HG02870 (cell line): ENCODE data around the gene SEPTIN14.
"Not testable (repeated sequence)": the region's sequence is repeated elsewhere in the genome, so short reads cannot be mapped to it uniquely, and the experiment has no call there.

Experiments used
- ATAC-seq: cut with Tn5 transposase; IDR thresholded peaks from one replicate; pipeline ENCODE4 v1.9.1; 2021; ENCODE audit warnings: mild to moderate bottlenecking, moderate library complexity; ENCODE audit not compliant: unreplicated experiment

Gene SEPTIN14

DNA sequence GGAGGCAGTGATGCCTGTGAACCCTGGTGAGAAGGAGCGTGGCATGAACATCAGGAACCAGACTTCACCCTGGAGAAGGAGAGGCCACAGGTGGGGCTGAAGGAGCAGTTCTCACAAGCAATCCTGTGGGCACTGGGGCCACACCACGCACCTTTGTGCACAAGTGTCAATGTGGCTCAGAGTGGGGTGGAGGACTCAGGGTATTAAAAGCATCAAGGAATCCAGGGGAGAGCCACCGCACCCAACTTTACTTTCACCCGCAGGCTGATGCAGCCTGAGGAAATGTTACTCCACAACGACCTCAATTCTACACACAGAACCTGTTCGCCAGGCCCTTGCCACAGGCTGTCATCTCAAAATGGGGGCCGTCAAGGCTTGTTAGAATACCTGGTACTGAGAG is 77.1 kb downstream of the SEPTIN14 start:
- ATAC-seq: not testable (repeated sequence)

DNA sequence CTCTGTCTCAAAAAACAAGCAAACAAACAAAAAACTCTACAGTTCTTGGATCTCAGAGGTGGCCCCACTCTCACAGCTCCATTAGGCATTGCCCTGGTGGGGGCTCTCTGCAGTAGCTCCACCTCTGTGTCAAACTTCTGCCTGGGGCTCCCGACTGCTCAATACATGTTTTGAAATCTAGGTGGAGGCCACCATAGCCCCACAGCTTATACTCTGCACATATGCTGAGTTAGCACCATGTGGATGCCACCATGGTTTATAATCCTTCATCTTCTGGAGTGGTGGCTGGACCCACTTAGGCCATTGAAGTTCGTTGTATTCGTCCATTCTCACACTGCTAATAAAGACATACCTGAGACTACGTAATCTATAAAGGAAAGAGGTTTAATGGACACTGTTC is 78.4 kb downstream of the SEPTIN14 start:
- ATAC-seq: no peak

DNA sequence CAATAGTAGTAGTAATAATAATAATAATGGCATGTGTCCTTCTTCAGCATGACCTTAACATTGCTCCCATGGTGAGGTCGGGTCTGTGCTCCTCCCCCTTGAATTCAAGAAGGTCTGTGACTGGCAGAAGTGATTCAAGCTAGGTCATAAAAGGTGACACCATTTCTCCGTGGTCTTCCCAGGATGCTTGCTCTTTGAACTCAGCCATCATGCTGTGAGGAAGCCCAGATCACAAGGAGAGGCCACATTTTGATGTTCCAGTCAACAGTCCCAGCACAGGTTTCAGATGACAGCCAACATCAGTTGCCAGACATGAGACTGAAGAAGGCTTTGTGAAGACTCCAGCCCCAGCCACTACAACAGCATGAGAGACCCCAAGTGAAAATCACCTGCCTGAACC is 83.9 kb downstream of the SEPTIN14 start:
- ATAC-seq: no peak

DNA sequence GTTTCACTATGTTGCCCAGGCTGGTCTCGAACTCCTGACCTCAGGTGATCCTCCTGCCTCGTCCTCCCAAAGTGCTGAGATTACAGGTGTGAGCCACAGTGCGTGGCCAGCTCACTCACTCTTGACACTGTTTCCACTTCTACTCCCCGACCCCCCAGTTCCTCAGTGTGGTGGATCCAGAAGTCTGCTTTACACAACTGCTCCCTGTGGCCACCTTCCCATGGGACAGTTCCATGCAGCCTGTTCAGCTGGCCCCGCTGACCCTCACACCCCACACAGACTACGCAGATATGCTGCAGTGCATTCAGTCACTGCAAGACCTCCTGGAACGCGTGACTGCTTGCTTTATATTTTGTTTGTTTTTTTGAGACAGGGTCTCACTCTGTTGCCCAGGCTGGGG is 86.4 kb downstream of the SEPTIN14 start:
- no peak for ATAC-seq

DNA sequence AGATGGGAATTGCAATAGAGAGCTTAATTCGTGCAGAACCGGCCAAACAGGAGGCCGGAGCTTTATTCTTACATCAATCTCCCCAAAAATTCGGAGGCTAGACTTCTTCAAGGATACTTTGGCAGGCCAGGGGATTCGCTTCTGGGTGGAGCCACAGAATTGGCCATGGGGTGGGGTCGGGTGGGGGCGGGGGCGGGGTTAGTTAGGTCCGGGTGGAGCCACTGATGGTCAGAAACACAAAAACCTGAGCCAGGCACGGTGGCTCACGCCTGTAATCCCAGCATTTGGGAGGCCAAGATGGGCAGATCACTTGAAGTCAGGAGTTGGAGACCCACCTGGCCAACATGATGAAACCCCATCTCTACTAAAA is 87.5 kb downstream of the SEPTIN14 start:
- ATAC-seq: no peak

DNA sequence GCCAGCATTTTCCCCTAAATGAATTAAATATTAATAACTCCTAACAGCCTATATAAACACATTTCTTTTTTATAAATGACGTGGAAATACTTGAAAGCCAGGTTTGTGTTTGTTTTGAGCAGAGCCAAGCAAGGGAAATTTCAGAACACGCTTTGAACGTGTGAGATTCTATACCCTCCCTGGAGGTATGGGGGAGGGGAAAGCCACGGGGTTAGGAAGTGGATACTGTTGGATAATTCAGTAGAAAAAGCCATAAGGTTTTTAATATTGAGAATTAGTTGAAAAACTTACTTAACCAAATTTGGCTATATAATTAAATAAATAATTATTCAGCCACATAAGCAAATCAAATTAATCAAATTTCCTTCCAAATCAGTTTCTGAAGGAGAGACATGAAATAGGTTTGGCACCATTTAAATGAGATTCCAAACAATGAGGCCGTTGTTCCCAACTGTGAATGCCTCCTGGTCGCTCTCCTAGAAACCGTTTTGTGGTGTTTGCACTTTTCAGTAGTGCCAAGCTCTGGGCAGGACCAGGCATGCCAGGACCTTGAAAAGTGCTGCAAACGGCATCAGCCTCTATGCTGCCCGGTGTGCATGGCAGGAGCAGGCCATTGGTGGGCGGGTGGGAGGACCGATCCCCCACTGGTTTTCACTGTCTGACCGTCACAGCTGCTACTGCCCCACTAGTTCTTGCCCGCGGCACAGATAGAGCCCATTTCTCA is 88.1 kb downstream of the SEPTIN14 start:
- ATAC-seq: no peak

DNA sequence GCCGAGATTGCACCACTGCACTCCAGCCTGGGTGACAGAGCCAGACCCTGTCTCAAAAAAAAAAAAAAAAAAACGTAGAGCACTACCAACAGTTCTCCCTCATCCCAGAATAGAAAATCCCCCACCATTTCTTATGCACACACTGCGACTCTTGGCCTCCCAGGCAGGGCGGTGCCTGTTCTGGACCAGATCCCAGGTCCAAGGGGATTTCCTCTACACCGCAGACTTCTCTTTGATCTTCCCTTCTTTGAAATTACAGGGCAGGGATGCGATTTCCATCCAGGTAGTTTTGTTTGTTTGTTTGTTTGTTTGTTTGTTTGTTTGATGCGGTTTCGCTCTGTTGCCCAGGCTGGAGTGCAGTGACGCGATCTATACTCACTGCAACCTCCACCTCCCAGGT is 91.8 kb downstream of the SEPTIN14 start:
- ATAC-seq: no peak

DNA sequence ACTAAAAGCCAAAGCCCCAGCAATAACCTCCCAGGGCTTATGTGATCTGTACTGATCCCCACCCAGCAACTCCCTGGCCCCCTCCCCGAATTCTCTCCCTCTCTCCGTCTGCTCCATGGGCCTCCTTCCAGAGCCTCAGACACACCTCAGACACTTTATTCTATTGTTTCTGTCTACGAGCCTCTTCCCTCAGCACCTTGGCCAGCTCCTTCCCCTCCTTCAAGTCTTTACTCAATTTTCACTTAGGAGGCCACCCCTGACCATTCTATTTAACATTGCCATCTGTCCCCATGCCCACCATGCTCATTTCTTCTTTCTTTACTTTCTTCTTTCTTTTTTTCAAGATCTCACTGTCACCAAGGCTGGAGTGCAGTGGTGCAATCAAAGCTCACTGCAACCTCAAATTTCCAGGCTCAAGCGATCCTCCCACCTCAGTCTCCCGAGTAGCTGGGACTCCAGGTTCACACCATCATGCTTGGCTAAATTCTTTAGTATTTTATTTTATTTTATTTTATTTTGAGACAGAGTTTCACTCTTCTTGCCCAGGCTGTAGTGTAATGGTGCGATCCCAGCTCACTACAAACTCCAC is 109.2 kb downstream of the SEPTIN14 start:
- not testable (repeated sequence) for ATAC-seq

DNA sequence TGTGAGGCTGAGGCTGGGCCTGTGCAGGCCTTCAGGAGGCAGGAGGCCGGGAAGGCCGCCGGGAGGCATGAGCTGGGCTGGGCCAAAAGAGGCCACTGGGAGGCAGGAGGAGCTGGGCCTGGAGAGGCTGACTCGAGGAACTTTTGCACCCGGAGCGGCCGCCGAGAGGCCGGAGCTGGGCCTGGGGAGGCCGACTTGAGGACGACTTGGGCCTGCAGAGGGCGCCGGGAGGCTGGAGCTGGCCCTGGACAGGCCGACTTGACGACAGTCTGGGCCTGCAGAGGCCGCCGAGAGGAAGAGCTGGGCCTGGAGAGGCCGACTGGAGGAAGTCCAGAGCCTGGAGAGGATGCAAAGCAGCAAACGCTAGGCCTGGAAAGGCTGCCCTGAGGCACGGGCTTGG is 117.8 kb downstream of the SEPTIN14 start:
- ATAC-seq: not testable (repeated sequence)
